ENCODE measurements around the gene FOSB. TPM values are rescaled to one million over a fixed set of nuclear protein-coding genes. Genes with fewer than 3 reads are reported as not detected.

Gene FOSB
- total RNA-seq, 1 experiment from 2014 or later = 2.5 TPM

- peak; percentile 56 for DNase-seq (ENCODE audit: low read depth)
- in situ Hi-C loops (cut with HindIII; ENCODE audit: low pct_unique_long_range_greater_than_20kb, low sequenced_read_pairs) = no loop called here
Measured at GRCh38 chr19:45496349-45496953, 28.7 kb downstream of the FOSB start.

- DNase-seq (ENCODE audit: low read depth) = no peak
- in situ Hi-C loops (cut with HindIII; ENCODE audit: low pct_unique_long_range_greater_than_20kb, low sequenced_read_pairs) = no loop called here
Measured at GRCh38 chr19:45497791-45498190, 30.0 kb downstream of the FOSB start.

- no peak for DNase-seq (ENCODE audit: low read depth)
Measured at GRCh38 chr19:45498411-45499195, 30.8 kb downstream of the FOSB start, which contains the start of gene PPM1N. Gene PPM1N (plus strand): TSS chr19:45498443. CDS start chr19:45498473, 30 bp downstream.

DNA sequence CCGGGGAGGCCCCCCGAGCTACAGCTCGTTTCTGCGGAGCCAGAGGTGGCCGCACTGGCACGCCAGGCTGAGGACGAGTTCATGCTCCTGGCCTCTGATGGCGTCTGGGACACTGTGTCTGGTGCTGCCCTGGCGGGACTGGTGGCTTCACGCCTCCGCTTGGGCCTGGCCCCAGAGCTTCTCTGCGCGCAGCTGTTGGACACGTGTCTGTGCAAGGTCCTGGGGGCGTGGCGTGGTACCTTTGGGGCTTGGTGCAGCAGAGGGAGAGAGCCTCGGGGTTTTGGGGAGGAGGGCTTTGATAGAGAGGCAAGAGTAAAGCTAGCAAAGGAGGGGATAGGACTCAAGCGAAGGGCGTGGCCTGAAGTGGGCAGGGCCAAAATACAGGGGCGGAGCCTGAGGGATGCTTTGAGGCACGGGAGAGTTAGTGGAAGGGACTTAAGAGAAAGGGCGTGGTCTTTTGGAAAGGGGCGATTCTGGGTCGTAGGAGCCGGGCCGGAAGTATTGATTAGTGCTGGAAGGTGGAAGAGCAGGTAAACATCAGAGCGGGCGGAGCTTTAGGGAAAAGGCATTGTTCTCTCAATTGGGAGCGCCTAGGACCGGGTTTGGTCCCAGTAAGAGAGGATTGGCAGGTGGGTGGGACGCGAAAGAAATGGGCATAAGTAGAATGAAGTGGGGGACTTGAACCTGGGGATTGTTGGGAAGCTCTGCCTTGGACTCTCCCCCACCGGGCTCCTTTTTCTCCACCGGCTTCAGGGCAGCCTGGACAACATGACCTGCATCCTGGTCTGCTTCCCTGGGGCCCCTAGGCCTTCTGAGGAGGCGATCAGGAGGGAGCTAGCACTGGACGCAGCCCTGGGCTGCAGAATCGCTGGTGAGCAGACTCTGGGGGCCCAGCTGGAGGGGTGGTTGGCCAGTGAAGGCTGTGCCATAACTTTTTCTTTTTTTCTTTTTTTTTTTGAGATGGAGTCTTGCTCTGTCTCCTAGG lies 31.7 kb downstream of the FOSB start:
- no peak for DNase-seq (ENCODE audit: low read depth)
- in situ Hi-C loops (cut with HindIII; ENCODE audit: low pct_unique_long_range_greater_than_20kb, low sequenced_read_pairs) = no loop called here

More at GRCh38 chr19:45498411-45499195, 30.8 kb downstream of the FOSB start, which contains the start of gene PPM1N:
- in situ Hi-C loops (cut with HindIII; ENCODE audit: low pct_unique_long_range_greater_than_20kb, low sequenced_read_pairs) = no loop called here

DNA sequence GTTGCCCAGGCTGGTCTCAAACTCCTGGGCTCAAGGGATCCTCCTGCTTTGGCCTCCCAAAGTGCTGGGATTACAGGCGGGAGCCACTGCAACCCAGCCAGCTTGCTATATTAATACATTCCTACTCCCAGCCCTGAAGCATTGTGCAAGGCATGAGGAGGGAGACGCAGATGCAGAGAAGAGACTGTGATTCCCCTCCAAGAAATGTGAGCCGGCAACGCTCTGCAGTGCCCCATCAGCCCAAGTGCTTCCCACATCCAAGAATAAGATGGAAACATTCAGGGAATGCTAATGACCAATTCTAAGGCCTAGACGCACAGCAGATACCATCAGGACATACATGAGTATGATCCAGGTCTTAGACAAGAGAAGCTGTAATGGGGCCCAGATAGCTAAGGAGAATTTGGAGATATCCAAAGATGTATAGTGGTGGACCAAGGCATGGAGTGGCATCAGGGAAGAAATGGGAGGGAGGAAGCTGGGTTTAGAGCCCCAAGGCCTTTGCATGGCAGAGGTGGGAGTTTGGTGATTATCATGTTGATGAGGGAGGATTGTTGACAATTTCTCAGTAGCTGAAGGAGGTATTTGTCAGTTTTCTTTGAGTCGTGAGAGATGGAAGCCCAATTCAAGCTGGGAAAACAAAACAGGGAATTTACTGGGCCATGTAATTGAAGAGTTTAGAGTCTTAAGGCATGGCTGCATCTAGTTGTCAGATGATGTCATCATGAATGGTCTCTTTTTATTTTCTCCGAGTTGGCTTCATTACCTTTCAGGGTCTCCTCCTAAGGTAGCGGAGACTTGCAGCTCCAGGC lies 33.3 kb downstream of the FOSB start:
- no peak for DNase-seq (ENCODE audit: low read depth)
- in situ Hi-C loops (cut with HindIII; ENCODE audit: low pct_unique_long_range_greater_than_20kb, low sequenced_read_pairs) = no loop called here

DNA sequence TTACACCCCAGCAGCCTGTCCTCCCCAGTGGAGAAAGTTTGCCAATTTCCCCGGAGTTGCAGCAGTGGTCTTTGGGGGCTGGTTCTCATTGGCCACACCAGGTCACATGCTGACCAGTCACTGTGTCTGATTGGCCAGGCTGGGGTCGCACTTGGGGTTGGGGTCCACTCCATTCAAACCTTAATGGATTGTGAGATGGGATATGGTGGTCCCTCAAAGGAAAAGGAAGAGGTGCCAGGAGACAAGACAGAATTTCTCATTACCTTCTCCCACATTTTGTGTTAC lies 33.9 kb downstream of the FOSB start:
- DNase-seq (ENCODE audit: low read depth) = no peak
- in situ Hi-C loops (cut with HindIII; ENCODE audit: low pct_unique_long_range_greater_than_20kb, low sequenced_read_pairs) = no loop called here

GRCh38 chr19:45502111-45502510 lies 34.3 kb downstream of the FOSB start:
- in situ Hi-C loops (cut with HindIII; ENCODE audit: low pct_unique_long_range_greater_than_20kb, low sequenced_read_pairs) = no loop called here
- DNase-seq (ENCODE audit: low read depth) = no peak

DNA sequence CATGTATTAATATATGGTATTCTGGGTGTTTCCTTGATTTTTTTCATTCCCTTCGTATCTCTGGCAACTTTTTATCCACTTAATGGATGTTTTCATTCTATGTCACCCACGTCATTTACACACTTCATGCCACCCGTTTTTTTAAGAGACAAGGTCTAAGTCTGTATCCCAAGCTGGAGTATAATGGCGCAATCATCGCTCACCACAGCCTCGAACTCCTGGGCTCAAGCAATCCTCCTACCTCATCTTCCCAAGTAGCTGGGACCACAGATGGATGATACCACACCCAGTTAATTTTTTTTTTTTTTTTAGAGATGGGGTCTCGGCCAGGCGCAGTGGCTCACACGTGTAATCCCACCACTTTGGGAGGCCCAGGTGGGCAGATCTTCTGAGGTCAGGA lies 36.1 kb downstream of the FOSB start:
- in situ Hi-C loops (cut with HindIII; ENCODE audit: low pct_unique_long_range_greater_than_20kb, low sequenced_read_pairs) = no loop called here

DNA sequence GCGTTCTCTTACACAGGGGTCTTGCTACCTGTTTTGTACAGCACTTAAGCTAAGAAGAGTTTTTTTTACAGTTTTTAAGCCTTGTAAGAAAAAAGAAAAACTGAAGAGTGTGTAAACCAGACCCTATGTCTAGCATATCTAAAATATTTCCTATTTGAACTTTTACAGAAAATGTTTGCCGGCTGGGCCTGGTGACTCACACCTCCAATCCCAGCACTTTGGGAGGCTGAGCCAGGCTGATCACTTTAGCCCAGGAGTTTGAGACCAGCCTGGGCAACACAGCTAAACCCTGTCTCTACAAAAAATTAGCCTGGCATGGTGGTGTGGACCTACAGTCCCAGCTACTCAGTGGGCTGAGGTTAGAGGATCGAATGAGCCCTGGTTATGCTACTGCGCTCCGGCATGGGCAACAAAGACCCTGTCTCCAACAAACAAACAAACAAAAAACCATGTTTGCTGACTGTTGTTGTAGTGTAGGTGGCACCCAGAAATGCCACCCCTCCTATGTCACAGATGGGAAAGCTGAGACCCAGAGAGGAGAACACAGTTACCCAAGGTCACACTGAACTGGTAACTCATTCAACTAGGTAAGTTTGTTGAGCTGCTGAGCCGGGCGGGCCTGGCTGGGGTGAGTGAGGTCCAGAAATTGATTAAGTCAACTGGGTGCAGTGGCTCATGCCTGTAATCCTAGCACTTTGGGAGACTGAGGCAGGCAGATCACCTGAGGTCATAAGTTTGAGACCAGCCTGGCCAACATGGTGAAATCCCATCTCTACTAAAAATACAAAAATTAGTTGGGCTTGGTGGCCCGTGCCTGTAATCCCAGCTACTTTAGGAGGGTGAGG lies 37.6 kb downstream of the FOSB start:
- in situ Hi-C loops (cut with HindIII; ENCODE audit: low pct_unique_long_range_greater_than_20kb, low sequenced_read_pairs) = no loop called here
- no peak for DNase-seq (ENCODE audit: low read depth)

More for the DNA sequence above, 36.1 kb downstream of the FOSB start:
- no peak for DNase-seq (ENCODE audit: low read depth)

GRCh38 chr19:45505996-45506245 lies 38.1 kb downstream of the FOSB start:
- no peak for DNase-seq (ENCODE audit: low read depth)
- in situ Hi-C loops (cut with HindIII; ENCODE audit: low pct_unique_long_range_greater_than_20kb, low sequenced_read_pairs) = no loop called here

GRCh38 chr19:45506246-45506988 lies 38.6 kb downstream of the FOSB start:
- DNase-seq (ENCODE audit: low read depth) = peak; percentile 96
- in situ Hi-C loops (cut with HindIII; ENCODE audit: low pct_unique_long_range_greater_than_20kb, low sequenced_read_pairs) = no loop called here

DNA sequence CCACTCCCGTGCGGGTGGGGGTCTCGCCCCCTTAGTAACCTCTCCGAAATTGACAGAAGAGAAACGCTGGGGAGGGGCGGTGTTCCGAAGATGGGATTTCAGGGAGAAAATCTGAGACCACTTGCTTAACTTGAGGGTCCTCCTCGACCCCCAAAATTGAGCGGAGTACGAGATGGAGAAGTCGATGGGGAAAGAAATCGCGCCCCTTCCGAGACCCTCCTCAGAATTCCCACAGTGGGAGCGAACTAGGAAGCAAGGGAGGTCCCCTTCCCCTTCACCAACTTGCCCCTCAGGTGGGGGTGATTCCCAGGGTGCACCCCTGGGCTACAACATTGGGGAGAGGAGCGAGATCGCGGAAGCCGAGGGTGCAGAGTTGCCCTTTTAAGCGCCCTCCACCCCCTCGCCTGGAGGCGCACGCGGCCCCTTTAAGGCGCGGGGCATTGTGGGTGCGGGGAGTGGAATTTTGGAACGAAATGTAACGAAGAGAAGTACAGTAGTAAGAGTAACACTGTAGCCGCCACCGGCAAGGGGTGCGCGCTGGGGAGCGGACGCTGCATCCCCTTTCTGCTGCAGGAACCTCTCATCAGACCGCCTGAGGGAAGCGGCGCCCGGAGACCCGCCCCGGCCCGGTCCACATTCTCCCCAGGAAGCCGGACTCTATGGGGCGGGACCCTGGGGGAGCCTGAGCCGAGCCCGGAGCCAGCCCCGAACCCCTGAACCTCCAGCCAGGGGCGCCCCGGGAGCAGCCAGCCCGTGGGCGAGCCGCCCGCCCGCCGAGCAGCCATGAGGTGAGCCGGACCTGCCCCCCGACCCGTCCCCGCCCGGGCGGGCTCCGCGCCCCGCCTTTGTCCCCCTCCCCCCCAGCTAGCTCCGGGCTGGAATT lies 39.4 kb downstream of the FOSB start, which contains the start of gene VASP:
TSS of gene VASP (plus strand) at position 491 of the 883 bp plus-strand sequence. CDS start at position 784, 293 bp downstream.
- in situ Hi-C loops (cut with HindIII; ENCODE audit: low pct_unique_long_range_greater_than_20kb, low sequenced_read_pairs) = no loop called here
- peak; percentile 90 for DNase-seq (ENCODE audit: low read depth)

GRCh38 chr19:45507872-45508416 lies 40.1 kb downstream of the FOSB start:
- in situ Hi-C loops (cut with HindIII; ENCODE audit: low pct_unique_long_range_greater_than_20kb, low sequenced_read_pairs) = no loop called here
- DNase-seq (ENCODE audit: low read depth) = no peak

DNA sequence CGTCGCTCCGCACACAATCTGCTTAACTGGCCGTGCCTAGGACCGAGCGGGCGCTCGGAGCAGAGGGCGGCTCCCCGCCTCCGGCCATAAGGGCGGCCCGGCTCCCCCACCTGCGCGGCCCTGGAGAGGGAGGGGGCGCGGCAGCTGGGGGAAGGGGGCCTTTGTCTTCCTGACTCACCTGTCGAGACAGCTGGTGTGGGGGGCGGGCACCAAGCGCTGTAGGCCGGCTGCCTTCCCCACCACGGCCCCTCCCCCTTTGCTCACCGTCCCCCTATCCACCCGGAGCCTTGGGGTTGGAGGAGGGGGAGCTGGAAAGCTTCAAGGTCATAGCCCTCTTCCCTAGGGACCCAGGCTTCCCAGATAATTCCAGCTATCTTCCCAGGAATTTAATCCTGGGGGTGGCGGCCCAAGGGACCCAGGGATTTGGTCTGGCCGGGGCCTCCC lies 40.6 kb downstream of the FOSB start:
- in situ Hi-C loops (cut with HindIII; ENCODE audit: low pct_unique_long_range_greater_than_20kb, low sequenced_read_pairs) = no loop called here
- peak; percentile 44 for DNase-seq (ENCODE audit: low read depth)

DNA sequence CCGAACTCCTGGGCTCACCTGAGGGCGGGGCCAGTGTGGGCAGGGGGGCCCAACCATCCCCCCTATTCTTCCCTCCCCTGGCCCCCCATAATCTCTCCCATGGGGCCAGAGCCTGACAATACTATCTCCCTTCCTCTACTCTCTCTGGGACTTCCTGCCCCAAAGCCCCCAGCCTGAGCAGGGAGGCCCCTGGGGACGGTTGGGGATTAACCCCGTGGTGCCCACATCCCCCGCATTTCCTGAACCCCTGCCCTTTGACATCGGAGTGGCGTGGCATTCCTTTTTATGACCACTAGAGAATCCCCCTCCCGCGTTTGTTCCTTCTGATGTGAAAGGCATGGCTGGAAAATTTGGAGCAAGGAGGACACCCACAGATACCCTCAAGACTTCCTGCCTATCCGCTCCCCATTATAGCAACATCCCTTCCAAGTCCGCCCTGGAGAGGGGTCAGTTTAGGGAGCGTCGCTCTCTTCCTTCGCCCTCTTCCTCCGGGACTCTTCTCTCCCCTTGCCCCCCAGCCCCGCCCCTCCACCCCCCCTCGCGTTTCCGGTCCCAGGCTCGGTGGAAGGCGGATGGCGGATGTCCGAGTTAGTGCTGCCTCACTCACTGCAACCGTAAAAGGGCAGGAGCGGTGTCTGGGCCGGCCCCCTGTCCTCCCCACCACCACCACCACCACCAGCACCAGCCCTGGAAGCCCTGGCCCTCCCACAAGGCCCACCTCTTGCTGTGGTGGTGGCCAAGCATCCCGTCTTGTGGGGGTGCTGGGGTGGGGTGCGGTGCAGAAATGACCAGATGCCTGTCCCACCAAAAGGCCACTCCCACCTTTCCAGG lies 41.3 kb downstream of the FOSB start:
- DNase-seq (ENCODE audit: low read depth) = peak; percentile 51
- in situ Hi-C loops (cut with HindIII; ENCODE audit: low pct_unique_long_range_greater_than_20kb, low sequenced_read_pairs) = no loop called here
